Activated T-cell treated with anti-CD3 and anti-CD28 coated beads, Interleukin-2, amount 50 U/mL, for 72 hours (primary cell): ENCODE measurements around the gene KCTD12. TPM values are rescaled to one million over a fixed set of nuclear protein-coding genes. Genes with fewer than 3 reads are reported as not detected.

Experiments used
- ATAC-seq, 2 donors: fragments of 150-1000 bp; cut with Tn5 transposase; replicated peaks in 1 of 2; 2 replicates each; pipeline ENCODE4 v1.10.0; 2021; ENCODE audit warnings: moderate library complexity in 2 of 2, mild to moderate bottlenecking in 1 of 2
- DNase-seq, 2 donors: peaks; one replicate each; pipeline ENCODE4 v3.0.0; 2021 to 2022; ENCODE audit warnings: mixed read lengths in 1 of 2
- H3K27ac Mint-ChIP-seq: one replicate; pipeline ENCODE4 v1.8.0; 2022; ENCODE audit warnings: mild to moderate bottlenecking, moderate library complexity, mixed read lengths
- H3K27me3 Mint-ChIP-seq: one replicate; pipeline ENCODE4 v1.8.0; 2022; ENCODE audit warnings: low read depth, mixed read lengths
- H3K36me3 Mint-ChIP-seq, 2 donors: one replicate each; pipeline ENCODE4 v1.8.0; 2022; ENCODE audit warnings: mixed read lengths in 2 of 2, mild to moderate bottlenecking in 1 of 2; ENCODE audit not compliant: insufficient read depth in 2 of 2
- H3K4me1 Mint-ChIP-seq: one replicate; pipeline ENCODE4 v1.8.0; 2022; ENCODE audit warnings: low read depth, mixed read lengths
- H3K4me3 Mint-ChIP-seq, 2 donors: one replicate each; pipeline ENCODE4 v1.8.0; 2022; ENCODE audit warnings: mild to moderate bottlenecking in 2 of 2, mixed read lengths in 2 of 2, moderate library complexity in 2 of 2
- H3K9me3 Mint-ChIP-seq, 2 donors: one replicate each; pipeline ENCODE4 v1.8.0; 2022; ENCODE audit warnings: mixed read lengths in 2 of 2
- total RNA-seq, 2 donors: library from RNA; stranded (reverse); gene quantifications; one replicate each; pipeline ENCODE4 v1.2.3, GENCODE V29; 2022

KCTD12 gene
- total RNA-seq, 2 donors from 2014 or later: 3.3 to 6.6 TPM

DNA sequence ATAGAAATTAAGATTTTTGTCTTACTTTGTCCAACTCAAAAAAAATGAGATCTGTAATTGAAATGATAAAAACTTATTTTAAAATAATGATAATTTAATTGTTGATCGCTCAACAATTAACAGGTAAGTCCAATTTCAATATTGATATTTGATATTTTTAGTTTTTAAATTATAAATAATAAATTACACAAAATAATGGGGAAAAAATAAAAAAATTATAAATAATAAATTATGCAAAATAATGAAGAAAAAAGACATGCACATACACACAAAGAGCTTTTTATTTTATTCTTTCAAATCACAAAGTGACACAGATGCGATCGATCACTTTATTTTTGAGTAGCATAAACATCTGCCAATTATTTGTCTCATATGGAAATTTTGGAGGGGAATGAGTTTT is 40.8 kb downstream of the KCTD12 start:
- Mint-ChIP-seq H3K4me1 (no peaks in the 10 kb centered on the region), H3K27ac (no peak overlapping the region), H3K9me3 (no peaks in the 10 kb centered on the region), H3K27me3 (peaks cover under 1% of the 10 kb centered on the region), H3K36me3 (no peaks in the 10 kb centered on the region), H3K4me3 (no peak overlapping the region)
- DNase-seq (no peak), ATAC-seq (no peak)

DNA sequence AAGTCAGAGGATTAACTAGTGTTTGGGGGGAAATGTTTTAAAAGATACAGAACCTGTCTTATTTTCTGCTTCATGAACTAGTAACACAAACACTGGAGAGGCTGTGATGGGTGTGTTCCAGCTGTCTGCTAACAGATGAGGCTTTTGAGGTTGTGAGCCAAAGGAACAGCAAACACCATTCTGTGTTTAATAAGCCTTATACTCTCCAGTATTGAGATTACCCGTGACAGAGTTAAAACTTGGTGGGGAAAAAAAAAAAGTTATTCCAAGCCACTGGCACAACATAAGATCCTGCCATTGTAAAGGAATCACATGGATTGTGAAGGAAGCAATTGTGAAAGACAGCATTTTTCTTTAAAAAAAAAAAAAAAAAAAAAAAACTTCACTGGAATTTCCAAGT is 48.4 kb downstream of the KCTD12 start:
- H3K27me3 Mint-ChIP-seq: peaks cover 18% of the 10 kb centered on the region
- H3K36me3 Mint-ChIP-seq: no peaks in the 10 kb centered on the region
- H3K27ac Mint-ChIP-seq: no peak overlapping the region
- H3K4me1 Mint-ChIP-seq: no peaks in the 10 kb centered on the region
- no peak for ATAC-seq
- DNase-seq: no peak
- H3K9me3 Mint-ChIP-seq: no peaks in the 10 kb centered on the region
- H3K4me3 Mint-ChIP-seq: no peak overlapping the region

DNA sequence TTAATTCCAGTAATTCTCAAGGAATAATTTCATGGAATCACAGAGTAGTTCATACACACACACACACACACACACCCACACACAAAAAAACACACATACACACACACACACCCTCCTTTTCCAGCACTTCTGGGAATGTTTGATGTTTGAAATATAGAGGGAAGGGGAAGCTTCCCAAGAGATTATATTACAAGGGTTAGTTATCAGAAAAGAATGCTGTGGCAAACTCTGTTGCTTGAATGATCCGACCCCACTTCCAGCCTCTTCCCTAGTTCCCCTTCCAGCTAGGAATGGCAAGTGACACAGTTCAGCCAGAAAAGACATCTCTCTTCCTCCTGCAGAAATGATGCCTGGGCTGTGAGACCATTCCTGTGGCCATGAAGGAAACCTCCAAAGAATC is 49.9 kb downstream of the KCTD12 start:
- no peak for ATAC-seq
- Mint-ChIP-seq H3K4me3 (no peak overlapping the region), H3K27ac (no peak overlapping the region), H3K27me3 (peaks cover 18% of the 10 kb centered on the region), H3K36me3 (no peaks in the 10 kb centered on the region), H3K9me3 (no peaks in the 10 kb centered on the region), H3K4me1 (no peaks in the 10 kb centered on the region)
- no peak for DNase-seq

DNA sequence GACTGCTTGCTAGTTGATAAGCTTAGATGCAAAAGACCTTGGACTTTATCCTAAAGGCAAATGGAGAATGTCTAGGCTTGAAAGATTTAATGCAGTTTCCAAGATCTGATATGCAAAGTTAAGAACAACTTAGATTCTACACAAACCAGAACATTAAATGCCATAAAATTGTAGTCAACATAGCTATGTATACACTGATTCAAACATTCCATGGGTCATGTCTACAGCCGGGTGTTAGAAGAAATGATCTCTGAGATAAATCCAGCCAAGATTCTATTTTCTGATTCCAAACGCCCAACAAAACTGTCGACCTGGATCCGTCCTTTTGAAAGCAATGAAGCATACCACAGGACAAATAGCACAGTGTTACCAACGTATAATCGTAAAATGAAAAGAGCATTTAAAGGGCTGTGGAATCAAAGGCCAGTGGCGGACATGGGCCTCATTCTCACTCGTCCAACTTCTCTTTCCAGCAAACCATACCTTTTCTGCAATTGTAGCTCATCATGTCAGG is 52.7 kb downstream of the KCTD12 start:
- Mint-ChIP-seq H3K27ac (no peak overlapping the region), H3K27me3 (peaks cover 16% of the 10 kb centered on the region), H3K36me3 (no peaks in the 10 kb centered on the region), H3K9me3 (no peaks in the 10 kb centered on the region), H3K4me1 (peaks cover 11% of the 10 kb centered on the region), H3K4me3 (no peak overlapping the region)
- no peak for ATAC-seq
- DNase-seq: no peak

DNA sequence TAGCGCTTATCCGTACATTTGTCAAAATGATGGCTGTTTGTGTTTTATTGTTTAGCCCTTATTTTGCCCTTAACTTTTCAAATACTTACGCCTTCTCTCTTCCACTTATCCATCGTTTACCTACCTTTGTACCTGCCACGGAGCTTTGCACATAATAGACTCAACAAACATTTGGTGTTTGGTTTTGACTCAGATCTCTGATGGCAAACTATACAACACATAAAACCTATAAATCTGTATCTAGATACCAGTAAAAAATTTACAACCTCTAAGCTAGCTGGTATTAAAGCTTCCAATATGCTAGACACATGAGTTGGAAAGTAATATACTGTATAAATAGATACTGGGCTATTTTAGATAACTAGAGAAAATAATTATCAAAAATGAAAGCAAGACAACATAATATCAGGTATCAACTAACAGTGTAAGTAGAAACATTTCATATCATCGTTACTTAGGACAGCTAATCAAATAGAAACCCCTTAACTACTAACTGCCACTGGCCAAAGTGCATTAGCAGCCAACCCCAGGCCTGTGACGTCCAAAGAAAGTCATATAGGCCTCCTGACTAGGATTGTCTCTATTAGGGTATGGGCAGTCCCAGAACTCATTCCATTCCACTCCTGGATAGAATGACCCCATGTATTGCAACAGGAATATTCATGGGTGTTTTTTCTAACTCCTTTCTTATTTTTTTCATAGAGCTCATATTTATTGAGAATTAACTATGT is 53.8 kb downstream of the KCTD12 start:
- no peak overlapping the region for H3K27ac Mint-ChIP-seq

DNA sequence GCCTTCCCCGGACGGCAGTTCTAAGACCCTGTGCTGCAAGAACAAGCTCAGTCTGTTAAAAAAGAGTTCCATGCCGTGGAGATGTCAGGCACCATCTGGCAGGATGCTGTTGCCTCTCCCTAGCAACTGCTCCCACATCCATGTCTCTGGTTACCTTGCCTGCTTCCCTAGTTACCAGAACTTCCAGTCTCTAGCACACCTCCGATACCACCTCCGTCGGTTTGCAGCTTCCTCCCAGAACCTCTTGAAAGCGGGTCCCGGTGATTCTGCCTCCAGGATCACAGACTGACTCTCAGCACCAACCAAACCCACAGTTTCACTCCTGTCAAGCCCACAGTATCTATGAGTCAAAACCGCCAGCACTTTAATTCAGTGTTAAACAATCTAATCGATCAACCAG is 55.4 kb downstream of the KCTD12 start:
- Mint-ChIP-seq H3K36me3 (no peaks in the 10 kb centered on the region), H3K9me3 (no peaks in the 10 kb centered on the region), H3K4me3 (no peak overlapping the region), H3K27me3 (peaks cover 6% of the 10 kb centered on the region), H3K27ac (no peak overlapping the region), H3K4me1 (peaks cover 15% of the 10 kb centered on the region)
- ATAC-seq (no peak), DNase-seq (no peak)

More for the DNA sequence above, 53.8 kb downstream of the KCTD12 start:
- no peak overlapping the region for H3K4me3 Mint-ChIP-seq
- H3K27me3 Mint-ChIP-seq: peaks cover 16% of the 10 kb centered on the region
- H3K36me3 Mint-ChIP-seq: no peaks in the 10 kb centered on the region
- no peaks in the 10 kb centered on the region for H3K9me3 Mint-ChIP-seq
- peaks cover 15% of the 10 kb centered on the region for H3K4me1 Mint-ChIP-seq
- ATAC-seq (no peak), DNase-seq (no peak)

Other genes with a start within 250 kb of the KCTD12 start
- gene ACOD1, start 62.1 kb upstream of the KCTD12 start, total RNA-seq: not detected
- gene CLN5, start 105.7 kb upstream of the KCTD12 start, total RNA-seq: 10 to 100 TPM; 14.0 to 16.4 TPM
- gene FBXL3, start 140.8 kb upstream of the KCTD12 start, total RNA-seq: 10 to 100 TPM; 40.3 to 44.5 TPM